Smooth muscle cell (in vitro differentiated cells): ENCODE data around the gene KLK2. TPM values are rescaled to one million over a fixed set of nuclear protein-coding genes. Genes with fewer than 3 reads are reported as not detected.

Experiments
- DNase-seq: peaks from one replicate; lab custom pipeline; 2025; ENCODE audit not compliant: unreplicated experiment; lab: John Stamatoyannopoulos, UW
- H2AFZ ChIP-seq: fragments of 200-600 bp; sonication (generic); 2 replicates; pipeline ENCODE4 v1.6.0; 2016; ENCODE audit warnings: antibody characterized with exemption, low read depth, mild to moderate bottlenecking
- H3F3A ChIP-seq: fragments of 200-600 bp; sonication (generic); 2 replicates; pipeline ENCODE4 v1.6.0; 2017; ENCODE audit warnings: antibody characterized with exemption, low read depth
- H3K27ac ChIP-seq: fragments of 200-600 bp; sonication (generic); 2 replicates; pipeline ENCODE4 v1.5.1; 2016; ENCODE audit warnings: low read depth, mild to moderate bottlenecking
- H3K27me3 ChIP-seq: fragments of 200-600 bp; sonication (generic); 2 replicates; pipeline ENCODE4 v1.6.1; 2016; ENCODE audit warnings: low read depth, mild to moderate bottlenecking
- H3K36me3 ChIP-seq: fragments of 200-600 bp; sonication (generic); 2 replicates; pipeline ENCODE4 v1.5.1; 2016; ENCODE audit warnings: low read depth
- H3K4me1 ChIP-seq: fragments of 200-600 bp; sonication (generic); 2 replicates; pipeline ENCODE4 v1.5.1; 2016; ENCODE audit warnings: low read depth
- H3K4me2 ChIP-seq: fragments of 200-600 bp; sonication (generic); 2 replicates; pipeline ENCODE4 v1.6.0; 2016; ENCODE audit warnings: mild to moderate bottlenecking
- H3K4me3 ChIP-seq: fragments of 200-600 bp; sonication (generic); 2 replicates; pipeline ENCODE4 v1.5.1; 2016; ENCODE audit warnings: mild to moderate bottlenecking
- H3K79me2 ChIP-seq: fragments of 200-600 bp; sonication (generic); 2 replicates; pipeline ENCODE4 v1.6.0; 2016; ENCODE audit warnings: low read depth, mild to moderate bottlenecking
- H3K9ac ChIP-seq: fragments of 200-600 bp; sonication (generic); 2 replicates; pipeline ENCODE4 v1.6.0; 2016; ENCODE audit warnings: low read depth
- H3K9me3 ChIP-seq: fragments of 200-600 bp; sonication (generic); replicated peaks from 2 replicates; pipeline ENCODE4 v1.5.1; 2016; ENCODE audit warnings: low read depth
- H4K20me1 ChIP-seq: fragments of 200-600 bp; sonication (generic); 2 replicates; pipeline ENCODE4 v1.6.0; 2016; ENCODE audit warnings: low read depth
- WGBS: methylation state at CpG from one replicate; pipeline ENCODE4 v1.1.7; 2016; ENCODE audit warnings: low lambda C conversion rate; 5-methylcytosine and 5-hydroxymethylcytosine counted together
- polyA plus RNA-seq: library from polyadenylated mRNA; unstranded; fragments of >200 nt; fragmentation: Nextera tagmentation; extraction: Ambion mirVana; gene quantifications from 2 replicates; pipeline ENCODE4 v1.2.1, GENCODE V29; 2016
- total RNA-seq: library from RNA; depleted of rRNA; stranded (reverse); fragments of >200 nt; gene quantifications from 2 replicates; pipeline ENCODE4 v1.2.3, GENCODE V29; 2014
- TF ChIP-seq, protein P1 (sequence below): fragments of 200-600 bp; sonication (generic); IDR thresholded peaks from 2 replicates; pipeline ENCODE4 v1.5.1; 2017; ENCODE audit warnings: borderline replicate concordance, mild to moderate bottlenecking, antibody characterized with exemption; ENCODE audit not compliant: insufficient read depth, poor library complexity, severe bottlenecking

Gene KLK2
- total and polyA plus RNA-seq, 2 experiments from 2014 or later, result not detected

DNA sequence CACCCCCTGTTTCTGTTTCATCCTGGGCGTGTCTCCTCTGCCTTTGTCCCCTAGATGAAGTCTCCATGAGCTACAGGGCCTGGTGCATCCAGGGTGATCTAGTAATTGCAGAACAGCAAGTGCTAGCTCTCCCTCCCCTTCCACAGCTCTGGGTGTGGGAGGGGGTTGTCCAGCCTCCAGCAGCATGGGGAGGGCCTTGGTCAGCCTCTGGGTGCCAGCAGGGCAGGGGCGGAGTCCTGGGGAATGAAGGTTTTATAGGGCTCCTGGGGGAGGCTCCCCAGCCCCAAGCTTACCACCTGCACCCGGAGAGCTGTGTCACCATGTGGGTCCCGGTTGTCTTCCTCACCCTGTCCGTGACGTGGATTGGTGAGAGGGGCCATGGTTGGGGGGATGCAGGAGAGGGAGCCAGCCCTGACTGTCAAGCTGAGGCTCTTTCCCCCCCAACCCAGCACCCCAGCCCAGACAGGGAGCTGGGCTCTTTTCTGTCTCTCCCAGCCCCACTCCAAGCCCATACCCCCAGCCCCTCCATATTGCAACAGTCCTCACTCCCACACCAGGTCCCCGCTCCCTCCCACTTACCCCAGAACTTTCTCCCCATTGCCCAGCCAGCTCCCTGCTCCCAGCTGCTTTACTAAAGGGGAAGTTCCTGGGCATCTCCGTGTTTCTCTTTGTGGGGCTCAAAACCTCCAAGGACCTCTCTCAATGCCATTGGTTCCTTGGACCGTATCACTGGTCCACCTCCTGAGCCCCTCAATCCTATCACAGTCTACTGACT is 18.4 kb upstream of the KLK2 start, which contains the start of gene KLK3:
Gene KLK3, plus strand, starts transcription at position 280 of the 775 bp plus-strand sequence. Its CDS starts 41 bp downstream, at position 321.
- H4K20me1 ChIP-seq, result no peaks in the 10 kb centered on the region
- H3K27ac ChIP-seq, result no peak within 1 kb of the TSS
- no peaks in the 10 kb centered on the region for H3F3A ChIP-seq
- H3K79me2 ChIP-seq, result no peaks in the 10 kb centered on the region
- no peaks in the 10 kb centered on the region for H3K36me3 ChIP-seq
- 71% methylated on average over 6 of the region's 9 CpGs for WGBS
- no peak within 1 kb of the TSS for H2AFZ ChIP-seq
- TF ChIP-seq, protein P1, sequence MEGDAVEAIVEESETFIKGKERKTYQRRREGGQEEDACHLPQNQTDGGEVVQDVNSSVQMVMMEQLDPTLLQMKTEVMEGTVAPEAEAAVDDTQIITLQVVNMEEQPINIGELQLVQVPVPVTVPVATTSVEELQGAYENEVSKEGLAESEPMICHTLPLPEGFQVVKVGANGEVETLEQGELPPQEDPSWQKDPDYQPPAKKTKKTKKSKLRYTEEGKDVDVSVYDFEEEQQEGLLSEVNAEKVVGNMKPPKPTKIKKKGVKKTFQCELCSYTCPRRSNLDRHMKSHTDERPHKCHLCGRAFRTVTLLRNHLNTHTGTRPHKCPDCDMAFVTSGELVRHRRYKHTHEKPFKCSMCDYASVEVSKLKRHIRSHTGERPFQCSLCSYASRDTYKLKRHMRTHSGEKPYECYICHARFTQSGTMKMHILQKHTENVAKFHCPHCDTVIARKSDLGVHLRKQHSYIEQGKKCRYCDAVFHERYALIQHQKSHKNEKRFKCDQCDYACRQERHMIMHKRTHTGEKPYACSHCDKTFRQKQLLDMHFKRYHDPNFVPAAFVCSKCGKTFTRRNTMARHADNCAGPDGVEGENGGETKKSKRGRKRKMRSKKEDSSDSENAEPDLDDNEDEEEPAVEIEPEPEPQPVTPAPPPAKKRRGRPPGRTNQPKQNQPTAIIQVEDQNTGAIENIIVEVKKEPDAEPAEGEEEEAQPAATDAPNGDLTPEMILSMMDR, result no peak
- no peak within 1 kb of the TSS for H3K4me2 ChIP-seq
- no peak within 1 kb of the TSS for H3K4me3 ChIP-seq
- no peak for DNase-seq
- no peaks in the 10 kb centered on the region for H3K9me3 ChIP-seq
- peaks cover 28% of the 10 kb centered on the region for H3K27me3 ChIP-seq
- no peak within 1 kb of the TSS for H3K9ac ChIP-seq
- no peaks in the 10 kb centered on the region for H3K4me1 ChIP-seq

DNA sequence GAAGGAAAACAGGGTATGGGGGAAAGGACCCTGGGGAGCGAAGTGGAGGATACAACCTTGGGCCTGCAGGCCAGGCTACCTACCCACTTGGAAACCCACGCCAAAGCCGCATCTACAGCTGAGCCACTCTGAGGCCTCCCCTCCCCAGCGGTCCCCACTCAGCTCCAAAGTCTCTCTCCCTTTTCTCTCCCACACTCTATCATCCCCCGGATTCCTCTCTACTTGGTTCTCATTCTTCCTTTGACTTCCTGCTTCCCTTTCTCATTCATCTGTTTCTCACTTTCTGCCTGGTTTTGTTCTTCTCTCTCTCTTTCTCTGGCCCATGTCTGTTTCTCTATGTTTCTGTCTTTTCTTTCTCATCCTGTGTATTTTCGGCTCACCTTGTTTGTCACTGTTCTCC is 15.9 kb upstream of the KLK2 start:
- peaks cover 29% of the 10 kb centered on the region for H3K27me3 ChIP-seq
- H3K4me1 ChIP-seq, result no peaks in the 10 kb centered on the region
- no peaks in the 10 kb centered on the region for H4K20me1 ChIP-seq
- H3K36me3 ChIP-seq, result no peaks in the 10 kb centered on the region
- H3K4me2 ChIP-seq, result no peak overlapping the region
- H3K79me2 ChIP-seq, result no peaks in the 10 kb centered on the region
- TF ChIP-seq, protein P1, result no peak
- DNase-seq, result no peak
- H3F3A ChIP-seq, result no peaks in the 10 kb centered on the region
- no peak overlapping the region for H3K4me3 ChIP-seq
- 81% methylated on average over 6 of the region's 6 CpGs for WGBS
- H3K9me3 ChIP-seq, result no peaks in the 10 kb centered on the region
- H3K27ac ChIP-seq, result no peak overlapping the region
- no peak overlapping the region for H3K9ac ChIP-seq
- H2AFZ ChIP-seq, result no peak overlapping the region

DNA sequence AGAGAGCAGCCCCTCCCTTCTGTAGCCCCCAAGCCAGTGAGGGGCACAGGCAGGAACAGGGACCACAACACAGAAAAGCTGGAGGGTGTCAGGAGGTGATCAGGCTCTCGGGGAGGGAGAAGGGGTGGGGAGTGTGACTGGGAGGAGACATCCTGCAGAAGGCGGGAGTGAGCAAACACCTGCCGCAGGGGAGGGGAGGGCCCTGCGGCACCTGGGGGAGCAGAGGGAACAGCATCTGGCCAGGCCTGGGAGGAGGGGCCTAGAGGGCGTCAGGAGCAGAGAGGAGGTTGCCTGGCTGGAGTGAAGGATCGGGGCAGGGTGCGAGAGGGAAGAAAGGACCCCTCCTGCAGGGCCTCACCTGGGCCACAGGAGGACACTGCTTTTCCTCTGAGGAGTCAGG is 14.4 kb upstream of the KLK2 start:
- TF ChIP-seq, protein P1, result no peak
- peaks cover 35% of the 10 kb centered on the region for H3K27me3 ChIP-seq
- no peaks in the 10 kb centered on the region for H3K36me3 ChIP-seq
- no peak for DNase-seq
- WGBS, result 40% methylated on average over 2 of the region's 7 CpGs
- no peak overlapping the region for H3K4me2 ChIP-seq
- H2AFZ ChIP-seq, result no peak overlapping the region
- H3K27ac ChIP-seq, result no peak overlapping the region
- no peak overlapping the region for H3K9ac ChIP-seq
- no peaks in the 10 kb centered on the region for H3K4me1 ChIP-seq
- H3F3A ChIP-seq, result no peaks in the 10 kb centered on the region
- H3K9me3 ChIP-seq, result no peaks in the 10 kb centered on the region
- no peaks in the 10 kb centered on the region for H4K20me1 ChIP-seq
- no peak overlapping the region for H3K4me3 ChIP-seq
- no peaks in the 10 kb centered on the region for H3K79me2 ChIP-seq

DNA sequence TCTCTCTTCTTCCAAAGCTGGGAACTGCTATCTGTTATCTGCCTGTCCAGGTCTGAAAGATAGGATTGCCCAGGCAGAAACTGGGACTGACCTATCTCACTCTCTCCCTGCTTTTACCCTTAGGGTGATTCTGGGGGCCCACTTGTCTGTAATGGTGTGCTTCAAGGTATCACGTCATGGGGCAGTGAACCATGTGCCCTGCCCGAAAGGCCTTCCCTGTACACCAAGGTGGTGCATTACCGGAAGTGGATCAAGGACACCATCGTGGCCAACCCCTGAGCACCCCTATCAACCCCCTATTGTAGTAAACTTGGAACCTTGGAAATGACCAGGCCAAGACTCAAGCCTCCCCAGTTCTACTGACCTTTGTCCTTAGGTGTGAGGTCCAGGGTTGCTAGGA is 13.4 kb upstream of the KLK2 start:
- H3K9me3 ChIP-seq, result no peaks in the 10 kb centered on the region
- no peak for DNase-seq
- H3K4me3 ChIP-seq, result no peak overlapping the region
- H3K4me2 ChIP-seq, result no peak overlapping the region
- H3K79me2 ChIP-seq, result no peaks in the 10 kb centered on the region
- H2AFZ ChIP-seq, result no peak overlapping the region
- H3F3A ChIP-seq, result no peaks in the 10 kb centered on the region
- H3K27me3 ChIP-seq, result peaks cover 30% of the 10 kb centered on the region
- H3K9ac ChIP-seq, result no peak overlapping the region
- H3K36me3 ChIP-seq, result no peaks in the 10 kb centered on the region
- no peaks in the 10 kb centered on the region for H3K4me1 ChIP-seq
- H4K20me1 ChIP-seq, result no peaks in the 10 kb centered on the region
- H3K27ac ChIP-seq, result no peak overlapping the region
- WGBS, result 85% methylated on average over 4 of the region's 4 CpGs
- TF ChIP-seq, protein P1, result no peak
